Jurkat, Clone E6-1 (cell line): ENCODE measurements around the gene CHRM1. TPM values are rescaled to one million over a fixed set of nuclear protein-coding genes. Genes with fewer than 3 reads are reported as not detected.
"Not testable (repeated sequence)": the region's sequence is repeated elsewhere in the genome, so short reads cannot be mapped to it uniquely, and the experiment has no call there.

Source experiments
- DNase-seq: peaks from one replicate; pipeline ENCODE4 v3.0.0-alpha.2; 2011; ENCODE audit warnings: low read depth, low spot score
- H3K4me3 ChIP-seq: 2 replicates; pipeline ENCODE4 v1.5.1; 2011; ENCODE audit warnings: mild to moderate bottlenecking, low read length, control low read depth, moderate library complexity
- polyA plus RNA-seq: library from polyadenylated mRNA; unstranded; fragments of >200 nt; gene quantifications from one replicate; pipeline ENCODE4 v1.2.1, GENCODE V29; 2012; ENCODE audit warnings: missing spikeins; ENCODE audit not compliant: insufficient read length, insufficient read depth

Gene CHRM1, protein sequence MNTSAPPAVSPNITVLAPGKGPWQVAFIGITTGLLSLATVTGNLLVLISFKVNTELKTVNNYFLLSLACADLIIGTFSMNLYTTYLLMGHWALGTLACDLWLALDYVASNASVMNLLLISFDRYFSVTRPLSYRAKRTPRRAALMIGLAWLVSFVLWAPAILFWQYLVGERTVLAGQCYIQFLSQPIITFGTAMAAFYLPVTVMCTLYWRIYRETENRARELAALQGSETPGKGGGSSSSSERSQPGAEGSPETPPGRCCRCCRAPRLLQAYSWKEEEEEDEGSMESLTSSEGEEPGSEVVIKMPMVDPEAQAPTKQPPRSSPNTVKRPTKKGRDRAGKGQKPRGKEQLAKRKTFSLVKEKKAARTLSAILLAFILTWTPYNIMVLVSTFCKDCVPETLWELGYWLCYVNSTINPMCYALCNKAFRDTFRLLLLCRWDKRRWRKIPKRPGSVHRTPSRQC
- polyA plus RNA-seq = not detected

DNA sequence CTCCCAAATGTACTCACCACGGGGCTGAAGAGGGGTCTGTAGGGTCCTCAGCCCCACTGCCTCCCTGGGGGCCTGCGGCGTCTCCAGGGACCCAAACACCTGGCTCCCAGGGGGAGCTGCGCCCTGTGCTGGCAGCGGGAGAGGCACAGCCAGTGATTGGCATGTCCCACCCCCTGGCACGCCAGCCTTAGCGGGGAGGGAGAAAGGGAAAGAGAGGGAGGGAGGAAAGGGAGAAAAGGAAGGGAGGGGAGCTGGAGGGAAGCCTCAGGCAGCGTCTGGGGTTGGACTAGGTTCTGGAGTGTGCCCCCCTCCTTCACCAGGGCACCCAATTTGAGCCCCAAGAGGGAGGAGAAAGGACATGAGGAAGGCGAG lies at the start of gene CHRM1:
Gene CHRM1, minus strand, starts transcription at position 163 of the 372 bp plus-strand sequence. CDS start 10,263 bp downstream, outside the sequence.
- no peak for DNase-seq
- H3K4me3 ChIP-seq = no peak within 1 kb of the TSS

DNA sequence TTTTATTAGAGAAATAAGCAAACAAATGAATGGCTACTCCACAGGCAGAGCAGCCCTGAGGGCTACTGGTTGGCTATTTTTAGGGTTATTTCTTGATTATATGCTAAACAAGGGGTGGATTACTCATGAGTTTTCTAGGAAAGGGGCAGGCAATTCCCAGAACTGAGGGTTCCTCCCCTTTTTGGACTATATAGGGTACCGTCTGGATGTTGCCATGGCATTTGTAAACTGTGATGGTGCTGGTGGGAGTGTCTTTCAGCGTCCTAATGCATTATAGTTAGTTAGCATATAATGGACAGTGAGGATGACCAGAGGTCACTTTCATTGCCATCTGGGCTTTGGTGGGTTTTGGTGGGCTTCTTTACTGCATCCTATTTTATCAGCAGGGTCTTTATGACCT lies 44.4 kb upstream of the CHRM1 start:
- DNase-seq = no peak
- H3K4me3 ChIP-seq = no peak overlapping the region

DNA sequence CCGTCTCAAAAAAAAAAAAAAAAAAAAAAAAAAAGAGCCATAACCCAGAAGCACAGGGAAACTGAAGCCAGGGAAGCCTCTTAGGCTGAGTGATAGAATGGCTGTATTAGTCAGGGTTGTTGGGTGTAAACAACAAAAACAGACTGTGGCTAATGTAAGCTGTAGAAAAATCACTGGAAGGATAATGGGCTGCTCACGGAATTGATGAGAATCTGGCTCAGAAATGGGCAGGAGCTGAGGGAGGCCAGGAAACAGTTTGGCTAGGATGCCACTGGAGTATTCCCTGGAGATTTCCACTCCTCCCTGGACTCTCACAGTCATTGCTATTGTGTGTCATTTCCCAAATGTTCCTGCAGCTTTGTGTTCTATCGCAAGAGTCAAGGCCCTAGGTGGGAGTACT lies 41.2 kb upstream of the CHRM1 start:
- no peak overlapping the region for H3K4me3 ChIP-seq
- no peak for DNase-seq

- no peak for DNase-seq
These were observed 39.9 kb upstream of the CHRM1 start for GRCh38 chr11:62961017-62961570.

DNA sequence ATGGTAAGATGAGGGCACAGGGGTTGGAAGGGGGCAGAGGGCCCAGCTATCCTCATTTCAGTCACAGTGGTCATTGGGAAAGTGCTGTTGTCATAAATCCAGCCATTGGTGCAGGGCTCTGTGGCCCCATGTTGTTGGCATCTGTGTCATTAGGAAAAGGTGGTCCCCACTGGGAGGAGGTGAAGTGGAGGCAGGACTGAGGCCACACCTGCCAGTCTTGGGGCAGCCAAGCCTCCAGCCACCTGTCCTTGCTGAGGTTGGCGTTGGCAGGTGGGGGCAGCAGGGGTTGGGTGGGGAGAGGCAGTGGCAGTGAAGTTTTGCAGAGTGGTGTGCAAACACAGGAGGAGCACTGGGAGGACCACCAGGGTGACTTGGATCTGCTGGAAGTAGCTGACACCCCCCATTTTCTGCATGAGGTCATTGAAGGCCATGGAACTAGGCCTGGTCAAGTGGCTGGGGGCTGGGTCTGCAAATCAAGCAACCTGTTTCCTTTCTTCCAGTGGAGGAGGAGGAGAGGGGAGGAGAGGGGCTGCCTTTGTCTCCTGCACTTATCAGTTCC lies 38.3 kb upstream of the CHRM1 start:
- no peak overlapping the region for H3K4me3 ChIP-seq

More at GRCh38 chr11:62961017-62961570, 39.9 kb upstream of the CHRM1 start:
- H3K4me3 ChIP-seq = no peak overlapping the region

GRCh38 chr11:62958547-62959421 lies 37.6 kb upstream of the CHRM1 start:
- no peak overlapping the region for H3K4me3 ChIP-seq
- no peak for DNase-seq

More for the DNA sequence above, 38.3 kb upstream of the CHRM1 start:
- no peak for DNase-seq

- H3K4me3 ChIP-seq = no peak overlapping the region
- DNase-seq = no peak
These were observed 36.0 kb upstream of the CHRM1 start for GRCh38 chr11:62957147-62957546.

DNA sequence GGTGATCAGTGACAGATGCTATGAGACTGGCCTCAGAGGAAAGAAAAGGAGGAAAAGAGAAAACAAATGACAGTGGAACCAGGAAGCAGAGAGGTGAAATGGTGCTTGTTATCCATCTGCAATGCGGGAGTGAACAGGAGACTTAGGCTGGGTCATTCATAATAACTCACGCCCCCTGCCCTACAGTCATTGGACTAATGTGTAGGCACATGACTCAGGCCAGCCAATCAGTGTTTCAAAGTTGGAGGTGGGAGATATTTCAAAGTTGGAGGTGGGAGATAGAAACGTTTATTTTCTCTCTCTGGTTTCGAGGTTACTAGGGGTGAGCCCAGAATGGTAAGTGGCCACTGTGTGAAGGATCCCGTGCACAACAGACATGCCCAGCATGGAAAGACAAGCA lies 33.3 kb upstream of the CHRM1 start:
- H3K4me3 ChIP-seq = no peak overlapping the region
- no peak for DNase-seq

GRCh38 chr11:62953811-62954210 lies 32.6 kb upstream of the CHRM1 start:
- H3K4me3 ChIP-seq = no peak overlapping the region
- no peak for DNase-seq

- DNase-seq = no peak
- H3K4me3 ChIP-seq = no peak overlapping the region
These were observed 27.7 kb upstream of the CHRM1 start for GRCh38 chr11:62948765-62949320.

- H3K4me3 ChIP-seq, DNase-seq: not testable (repeated sequence)
These were observed 24.4 kb upstream of the CHRM1 start for GRCh38 chr11:62945538-62945937.

DNA sequence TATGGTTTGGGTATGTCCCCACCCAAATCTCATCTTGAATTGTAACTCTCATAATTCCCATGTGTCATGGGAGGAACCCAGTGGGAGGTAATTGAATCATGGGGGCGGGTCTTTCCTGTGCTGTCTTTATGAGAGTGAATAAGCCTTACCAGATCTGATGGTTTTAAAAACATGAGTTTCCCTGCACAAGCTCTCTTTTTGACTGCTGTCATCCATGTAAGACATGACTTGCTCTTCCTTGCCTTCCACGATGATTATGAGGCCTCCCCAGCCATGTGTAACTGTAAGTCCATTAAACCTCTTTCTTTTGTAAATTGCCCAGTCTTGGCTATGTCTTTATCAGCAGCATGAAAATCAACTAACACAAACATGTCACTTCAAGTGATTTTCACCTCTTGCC lies 16.4 kb upstream of the CHRM1 start:
- DNase-seq, H3K4me3 ChIP-seq: not testable (repeated sequence)

- no peak overlapping the region for H3K4me3 ChIP-seq
These were observed 13.3 kb upstream of the CHRM1 start for GRCh38 chr11:62934496-62934785.

DNA sequence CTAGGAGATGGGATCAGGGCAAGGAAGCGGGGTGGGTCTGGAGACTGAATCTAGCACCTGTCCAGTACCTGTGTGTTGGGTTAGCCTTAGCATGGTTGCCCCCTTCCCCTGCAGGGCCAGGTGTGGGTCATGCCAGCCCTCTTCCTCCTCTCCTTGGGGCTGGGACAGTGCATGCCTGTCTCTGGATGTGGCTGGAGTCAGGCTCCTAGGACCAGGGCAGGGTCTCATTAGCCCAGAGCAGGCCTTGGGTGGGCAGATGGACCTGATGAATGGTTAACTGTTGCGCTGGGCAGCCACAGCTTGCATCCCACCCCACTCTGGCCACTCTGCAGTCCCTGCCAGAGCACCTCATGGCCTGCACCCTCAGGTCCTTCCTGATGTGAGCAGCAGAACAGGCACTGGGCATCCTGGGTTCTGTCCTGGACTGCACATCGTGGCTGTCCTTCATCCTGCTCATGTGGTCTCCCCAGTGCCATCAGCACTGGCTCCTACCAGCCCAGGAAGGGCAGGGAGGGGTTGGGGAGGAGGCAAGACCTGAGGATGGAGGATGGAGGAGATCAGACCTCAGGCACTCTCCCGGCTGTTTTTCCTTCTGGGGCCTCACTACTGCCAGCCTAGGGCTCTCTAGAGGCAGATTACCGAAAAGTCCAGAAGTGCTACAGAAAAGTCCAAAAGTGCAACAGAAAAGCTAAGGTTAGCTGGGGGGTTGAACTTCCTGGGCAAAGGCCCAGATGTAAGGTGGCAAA lies 12.8 kb upstream of the CHRM1 start:
- no peak overlapping the region for H3K4me3 ChIP-seq

More at GRCh38 chr11:62934496-62934785, 13.3 kb upstream of the CHRM1 start:
- DNase-seq = no peak

GRCh38 chr11:62933285-62933684 lies 12.1 kb upstream of the CHRM1 start:
- H3K4me3 ChIP-seq = no peak overlapping the region
- no peak for DNase-seq

More for the DNA sequence above, 12.8 kb upstream of the CHRM1 start:
- no peak for DNase-seq

- no peak for DNase-seq
- no peak overlapping the region for H3K4me3 ChIP-seq
These were observed 10.5 kb upstream of the CHRM1 start for GRCh38 chr11:62931499-62932278.

- no peak for DNase-seq
- no peak overlapping the region for H3K4me3 ChIP-seq
These were observed 9.5 kb upstream of the CHRM1 start for GRCh38 chr11:62930666-62931065.

- DNase-seq = no peak
- H3K4me3 ChIP-seq = no peak overlapping the region
These were observed 9.0 kb upstream of the CHRM1 start for GRCh38 chr11:62930157-62930556.
